Testis (tissue), 2 donors: ENCODE data around the gene ZBTB5.

Experiments used
- POLR2A ChIP-seq: fragments of 450-650 bp; IDR thresholded peaks from one replicate; pipeline ENCODE4 v1.6.1; 2017; ENCODE audit warnings: antibody characterized with exemption, mild to moderate bottlenecking, moderate library complexity
- TF ChIP-seq, protein P1 (sequence below), 3 experiments: fragments of 450-650 bp in 2 of 3; fragments of 200-600 bp in 1 of 3; sonication (generic) in 1 of 3; IDR thresholded peaks; one replicate each; pipeline ENCODE4 v1.5.1; 2016 to 2019; ENCODE audit warnings: antibody characterized with exemption in 3 of 3, mild to moderate bottlenecking in 2 of 3, moderate library complexity in 1 of 3

DNA sequence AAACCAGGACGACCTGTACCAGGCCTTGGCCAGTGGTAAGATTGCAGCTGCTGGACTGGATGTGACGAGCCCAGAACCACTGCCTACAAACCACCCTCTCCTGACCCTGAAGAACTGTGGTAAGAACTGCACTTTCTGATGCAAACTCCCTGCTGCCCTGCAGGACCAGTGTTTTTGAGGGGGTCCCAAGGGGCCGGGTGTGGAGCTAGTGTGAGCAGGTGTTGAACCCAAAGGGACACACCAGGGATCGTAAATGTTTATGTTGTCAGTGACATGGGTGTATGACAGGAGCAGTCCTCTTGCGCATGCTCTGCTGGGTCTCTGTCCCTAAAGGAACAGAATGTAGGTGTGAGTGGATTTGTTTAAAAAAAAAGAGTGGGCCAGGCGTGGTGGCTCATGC lies 33.2 kb downstream of the ZBTB5 start:
- TF ChIP-seq, protein P1, sequence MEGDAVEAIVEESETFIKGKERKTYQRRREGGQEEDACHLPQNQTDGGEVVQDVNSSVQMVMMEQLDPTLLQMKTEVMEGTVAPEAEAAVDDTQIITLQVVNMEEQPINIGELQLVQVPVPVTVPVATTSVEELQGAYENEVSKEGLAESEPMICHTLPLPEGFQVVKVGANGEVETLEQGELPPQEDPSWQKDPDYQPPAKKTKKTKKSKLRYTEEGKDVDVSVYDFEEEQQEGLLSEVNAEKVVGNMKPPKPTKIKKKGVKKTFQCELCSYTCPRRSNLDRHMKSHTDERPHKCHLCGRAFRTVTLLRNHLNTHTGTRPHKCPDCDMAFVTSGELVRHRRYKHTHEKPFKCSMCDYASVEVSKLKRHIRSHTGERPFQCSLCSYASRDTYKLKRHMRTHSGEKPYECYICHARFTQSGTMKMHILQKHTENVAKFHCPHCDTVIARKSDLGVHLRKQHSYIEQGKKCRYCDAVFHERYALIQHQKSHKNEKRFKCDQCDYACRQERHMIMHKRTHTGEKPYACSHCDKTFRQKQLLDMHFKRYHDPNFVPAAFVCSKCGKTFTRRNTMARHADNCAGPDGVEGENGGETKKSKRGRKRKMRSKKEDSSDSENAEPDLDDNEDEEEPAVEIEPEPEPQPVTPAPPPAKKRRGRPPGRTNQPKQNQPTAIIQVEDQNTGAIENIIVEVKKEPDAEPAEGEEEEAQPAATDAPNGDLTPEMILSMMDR (IDR thresholded peaks at IDR 0.05): no peak
- TF ChIP-seq POLR2A: no peak
